Measurements from ENCODE around the gene KPTN. TPM values are rescaled to one million over a fixed set of nuclear protein-coding genes. Genes with fewer than 3 reads are reported as not detected.

KPTN gene
- total RNA-seq, 1 experiment from 2014 or later, result 20.8 TPM

- no peak for DNase-seq
- H3K36me3 ChIP-seq (ENCODE audit: low read depth), result no peaks in the 10 kb centered on the region
- H3K4me1 ChIP-seq (replicated peaks; ENCODE audit: insufficient read depth), result no peaks in the 10 kb centered on the region
- no TSS peak for BruUV-seq (replicated peaks)
- H3K4me3 ChIP-seq, result no peak overlapping the region
- H3K9me2 ChIP-seq (ENCODE audit: insufficient read depth), result no peaks in the 10 kb centered on the region
- ChIA-PET CTCF (interaction anchor here (0.6 kb wide), 1 partner anchor 174 kb away, joined by 4 read pairs; no protein-coding TSS in a partner anchor), POLR2A (ENCODE audit: unreplicated experiment) (no interaction called here)
- no peak overlapping the region for H2AFZ ChIP-seq
- TF ChIP-seq EZH2 (IDR thresholded peaks at IDR 0.05; ENCODE audit: low read depth) (no peak), CTCF (conservative IDR thresholded peaks at IDR 0.05) (no peak)
- intact Hi-C loops (cut with micrococcal nuclease; ENCODE audit: unreplicated experiment), result no loop called here
- no peaks in the 10 kb centered on the region for H3K9me3 ChIP-seq (ENCODE audit: insufficient read depth, low read depth)
- H3K27me3 ChIP-seq (ENCODE audit: insufficient read depth, low read depth), result no peaks in the 10 kb centered on the region
- H3K27ac ChIP-seq, result no peak overlapping the region
- no peaks in the 10 kb centered on the region for H3K79me2 ChIP-seq (ENCODE audit: low read depth)
- 0 out of 2 replicates have a peak, but pooled peaks cover 8% of the 10 kb centered on the region for H3F3A ChIP-seq (ENCODE audit: insufficient read depth, low read depth)
- no peaks in the 10 kb centered on the region for H4K20me1 ChIP-seq (ENCODE audit: insufficient read depth)
- H3K4me2 ChIP-seq, result no peak overlapping the region
Observed at GRCh38 chr19:47529018-47529742, 45.2 kb upstream of the KPTN start.

DNA sequence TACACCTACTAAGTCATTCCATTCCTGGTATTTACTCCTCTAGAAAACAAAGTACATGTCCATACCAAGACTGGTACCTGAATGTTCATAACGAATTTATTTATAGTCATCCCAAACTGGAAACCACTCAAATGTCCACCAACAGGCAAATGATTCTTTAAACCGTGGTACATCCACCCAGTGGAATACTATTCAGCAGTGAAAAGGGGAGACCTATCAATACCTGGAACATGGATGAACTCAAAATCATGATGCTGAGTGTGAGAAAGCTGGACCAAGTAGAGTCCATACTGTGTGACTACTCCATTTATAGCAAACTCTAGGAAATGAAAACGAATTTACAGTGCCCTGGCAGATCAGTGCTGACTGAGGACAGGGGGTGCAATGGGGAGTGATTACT lies 42.8 kb upstream of the KPTN start:
- no peak for DNase-seq
- Histone ChIP-seq H2AFZ (no peak overlapping the region), H3K27ac (no peak overlapping the region), H4K20me1 (ENCODE audit: insufficient read depth) (no peaks in the 10 kb centered on the region), H3K9me3 (ENCODE audit: insufficient read depth, low read depth) (no peaks in the 10 kb centered on the region), H3K4me3 (no peak overlapping the region), H3K9me2 (ENCODE audit: insufficient read depth) (no peaks in the 10 kb centered on the region), H3K4me2 (no peak overlapping the region), H3K79me2 (ENCODE audit: low read depth) (no peaks in the 10 kb centered on the region), H3K27me3 (ENCODE audit: insufficient read depth, low read depth) (no peaks in the 10 kb centered on the region), H3K4me1 (replicated peaks; ENCODE audit: insufficient read depth) (0 out of 2 replicates have a peak, but pooled peaks cover 4% of the 10 kb centered on the region), H3F3A (ENCODE audit: insufficient read depth, low read depth) (0 out of 2 replicates have a peak, but pooled peaks cover 4% of the 10 kb centered on the region), H3K36me3 (ENCODE audit: low read depth) (no peaks in the 10 kb centered on the region)
- ChIA-PET POLR2A (ENCODE audit: unreplicated experiment) (no interaction called here), CTCF (no interaction called here)
- intact Hi-C loops (cut with micrococcal nuclease; ENCODE audit: unreplicated experiment), result no loop called here
- BruUV-seq (replicated peaks), result no TSS peak
- no peak for TF ChIP-seq CTCF (conservative IDR thresholded peaks at IDR 0.05)
- TF ChIP-seq EZH2 (IDR thresholded peaks at IDR 0.05; ENCODE audit: low read depth), result no peak

DNA sequence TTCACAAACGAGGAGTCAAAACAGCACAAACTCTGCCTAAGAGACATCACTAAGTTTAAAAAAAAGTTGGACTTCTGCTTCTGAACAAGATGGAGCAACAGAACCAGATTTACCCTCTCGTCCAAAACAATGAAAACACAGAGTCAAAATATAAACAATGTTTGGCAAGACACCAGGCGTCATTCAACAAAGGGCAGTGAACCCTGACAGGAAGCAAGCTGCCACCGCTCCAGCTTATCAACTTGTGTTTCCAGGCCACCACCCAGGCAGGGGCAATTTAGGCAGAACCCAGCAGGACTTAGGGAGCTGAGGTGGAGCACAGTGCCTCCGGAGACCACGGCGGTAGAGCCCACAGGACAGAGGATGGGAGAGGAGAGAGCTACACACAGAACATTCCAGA lies 39.5 kb upstream of the KPTN start:
- Histone ChIP-seq H3K79me2 (ENCODE audit: low read depth) (no peaks in the 10 kb centered on the region), H3K4me3 (no peak overlapping the region), H4K20me1 (ENCODE audit: insufficient read depth) (no peaks in the 10 kb centered on the region), H2AFZ (no peak overlapping the region; the same call in 1 of the 2 replicates), H3K27me3 (ENCODE audit: insufficient read depth, low read depth) (no peaks in the 10 kb centered on the region), H3K27ac (no peak overlapping the region), H3K9me2 (ENCODE audit: insufficient read depth) (no peaks in the 10 kb centered on the region), H3F3A (ENCODE audit: insufficient read depth, low read depth) (0 out of 2 replicates have a peak, but pooled peaks cover 4% of the 10 kb centered on the region), H3K4me1 (replicated peaks; ENCODE audit: insufficient read depth) (0 out of 2 replicates have a peak, but pooled peaks cover 4% of the 10 kb centered on the region), H3K36me3 (ENCODE audit: low read depth) (no peaks in the 10 kb centered on the region), H3K4me2 (no peak overlapping the region), H3K9me3 (ENCODE audit: insufficient read depth, low read depth) (no peaks in the 10 kb centered on the region)
- POLR2A ChIA-PET (ENCODE audit: unreplicated experiment), result interaction anchor here (0.6 to 0.9 kb wide), 4 partner anchors 73 to 577 kb away, joined by 3 to 39 read pairs (median 10); no protein-coding TSS in a partner anchor
- TF ChIP-seq EZH2 (IDR thresholded peaks at IDR 0.05; ENCODE audit: low read depth) (no peak), CTCF (conservative IDR thresholded peaks at IDR 0.05) (no peak)
- no TSS peak for BruUV-seq (replicated peaks)
- CTCF ChIA-PET, result interaction anchor here (0.6 to 1.0 kb wide), 2 partner anchors 8 to 351 kb away, joined by 3 read pairs; partner anchors contain the start of gene NAPA
- intact Hi-C loops (cut with micrococcal nuclease; ENCODE audit: unreplicated experiment), result no loop called here
- DNase-seq, result no peak

Measured in PC-9 (cell line).